Activated T-helper 1 cell treated with anti-CD3 and anti-CD28 coated beads, Interleukin-12 subunit alpha, Interleukin-12 subunit beta, Interleukin-2, Interleukin-4 antibody, amounts not matched to agents 30 ng/mL and 10 ng/mL and 1 ng/mL, durations not matched to agents 14 hours and 24 hours and 36 hours (primary cell): ENCODE results near the gene MACO1. TPM values are rescaled to one million over a fixed set of nuclear protein-coding genes. Genes with fewer than 3 reads are reported as not detected.
"Not testable (repeated sequence)": the region's sequence is repeated elsewhere in the genome, so short reads cannot be mapped to it uniquely, and the experiment has no call there.

Experiments
- DNase-seq: peaks from one replicate; pipeline ENCODE4 v3.0.0; 2021; ENCODE audit warnings: low spot score
- H3K27ac Mint-ChIP-seq: one replicate; pipeline ENCODE4 v1.8.0; 2021; ENCODE audit warnings: mild to moderate bottlenecking, mixed read lengths
- H3K27me3 Mint-ChIP-seq: one replicate; pipeline ENCODE4 v1.8.0; 2022; ENCODE audit warnings: mild to moderate bottlenecking, moderate library complexity, mixed read lengths; ENCODE audit not compliant: insufficient read depth
- H3K36me3 Mint-ChIP-seq: one replicate; pipeline ENCODE4 v1.8.0; 2021; ENCODE audit warnings: low read depth, mixed read lengths
- H3K4me1 Mint-ChIP-seq: one replicate; pipeline ENCODE4 v1.8.0; 2021; ENCODE audit warnings: low read depth, mixed read lengths
- H3K4me3 Mint-ChIP-seq: one replicate; pipeline ENCODE4 v1.8.0; 2021; ENCODE audit warnings: mild to moderate bottlenecking, moderate library complexity, mixed read lengths
- H3K9me3 Mint-ChIP-seq: one replicate; pipeline ENCODE4 v1.8.0; 2021; ENCODE audit warnings: mixed read lengths
- intact Hi-C: fragments of 100-400 bp; cut with micrococcal nuclease; formaldehyde crosslinking; loops from one replicate; pipeline ENCODE4 v1.15.1; 2024
- total RNA-seq: library from RNA; stranded (reverse); gene quantifications from 2 replicates; pipeline ENCODE4 v1.2.3, GENCODE V29; 2022

Gene MACO1
- total RNA-seq, 1 donor from 2014 or later: 14.3 TPM

- H3K36me3 Mint-ChIP-seq: peaks cover 26% of the 10 kb centered on the region
- H3K9me3 Mint-ChIP-seq: no peaks in the 10 kb centered on the region
- peaks cover 2% of the 10 kb centered on the region for H3K27me3 Mint-ChIP-seq
- H3K4me1 Mint-ChIP-seq: peaks cover 31% of the 10 kb centered on the region
- H3K4me3 Mint-ChIP-seq: no peak overlapping the region
- H3K27ac Mint-ChIP-seq: peak overlapping the region; percentile 63
- peak; percentile 30 for DNase-seq
- intact Hi-C loops: loop anchor here (1.0 to 2.0 kb wide), 4 partner anchors 12 to 27 kb away; partner anchors contain the start of gene MACO1
Observed at GRCh38 chr1:25447547-25447946, 16.9 kb downstream of the MACO1 start.

- Mint-ChIP-seq H3K36me3 (peaks cover 26% of the 10 kb centered on the region), H3K4me3 (no peak overlapping the region), H3K27me3 (no peaks in the 10 kb centered on the region), H3K27ac (peak overlapping the region; percentile 1), H3K4me1 (peaks cover 23% of the 10 kb centered on the region), H3K9me3 (no peaks in the 10 kb centered on the region)
- DNase-seq: no peak
- intact Hi-C loops: no loop called here
Observed at GRCh38 chr1:25450891-25451290, 20.2 kb downstream of the MACO1 start.

GRCh38 chr1:25451908-25452307 lies 21.2 kb downstream of the MACO1 start:
- no peak overlapping the region for H3K27ac Mint-ChIP-seq
- no peaks in the 10 kb centered on the region for H3K27me3 Mint-ChIP-seq
- peaks cover 13% of the 10 kb centered on the region for H3K4me1 Mint-ChIP-seq
- no peaks in the 10 kb centered on the region for H3K9me3 Mint-ChIP-seq
- intact Hi-C loops: no loop called here
- H3K36me3 Mint-ChIP-seq: peaks cover 31% of the 10 kb centered on the region
- DNase-seq: no peak
- H3K4me3 Mint-ChIP-seq: no peak overlapping the region

- H3K4me3 Mint-ChIP-seq: no peak overlapping the region
- H3K36me3 Mint-ChIP-seq: peaks cover 42% of the 10 kb centered on the region
- intact Hi-C loops: no loop called here
- H3K9me3 Mint-ChIP-seq: no peaks in the 10 kb centered on the region
- no peaks in the 10 kb centered on the region for H3K4me1 Mint-ChIP-seq
- DNase-seq: no peak
- no peak overlapping the region for H3K27ac Mint-ChIP-seq
- H3K27me3 Mint-ChIP-seq: no peaks in the 10 kb centered on the region
Observed at GRCh38 chr1:25456502-25456901, 25.8 kb downstream of the MACO1 start.

- Mint-ChIP-seq H3K27me3 (no peaks in the 10 kb centered on the region), H3K27ac (no peak overlapping the region), H3K36me3 (peaks cover 46% of the 10 kb centered on the region)
Observed at GRCh38 chr1:25458541-25459298, 28.0 kb downstream of the MACO1 start.

GRCh38 chr1:25460020-25460419 lies 29.3 kb downstream of the MACO1 start:
- no peaks in the 10 kb centered on the region for H3K9me3 Mint-ChIP-seq
- no peak for DNase-seq
- no peaks in the 10 kb centered on the region for H3K27me3 Mint-ChIP-seq
- intact Hi-C loops: no loop called here
- H3K36me3 Mint-ChIP-seq: peaks cover 46% of the 10 kb centered on the region
- H3K4me1 Mint-ChIP-seq: peaks cover 5% of the 10 kb centered on the region
- H3K4me3 Mint-ChIP-seq: no peak overlapping the region
- H3K27ac Mint-ChIP-seq: no peak overlapping the region

More at GRCh38 chr1:25458541-25459298, 28.0 kb downstream of the MACO1 start:
- Mint-ChIP-seq H3K4me3 (no peak overlapping the region), H3K4me1 (peaks cover 5% of the 10 kb centered on the region), H3K9me3 (no peaks in the 10 kb centered on the region)
- intact Hi-C loops: no loop called here
- DNase-seq: no peak

- H3K9me3 Mint-ChIP-seq, H3K4me3 Mint-ChIP-seq, H3K4me1 Mint-ChIP-seq, H3K27me3 Mint-ChIP-seq, DNase-seq, intact Hi-C loops, H3K27ac Mint-ChIP-seq: not testable (repeated sequence)
- H3K36me3 Mint-ChIP-seq: peaks cover 45% of the 10 kb centered on the region
Observed at GRCh38 chr1:25460816-25461215, 30.1 kb downstream of the MACO1 start.

GRCh38 chr1:25461849-25462248 lies 31.2 kb downstream of the MACO1 start:
- intact Hi-C loops: no loop called here
- H3K36me3 Mint-ChIP-seq: peaks cover 39% of the 10 kb centered on the region
- H3K4me1 Mint-ChIP-seq: peaks cover 9% of the 10 kb centered on the region
- no peak for DNase-seq
- no peaks in the 10 kb centered on the region for H3K9me3 Mint-ChIP-seq
- H3K4me3 Mint-ChIP-seq: no peak overlapping the region
- H3K27ac Mint-ChIP-seq: no peak overlapping the region
- H3K27me3 Mint-ChIP-seq: no peaks in the 10 kb centered on the region

GRCh38 chr1:25462732-25463131 lies 32.0 kb downstream of the MACO1 start:
- peaks cover 38% of the 10 kb centered on the region for H3K36me3 Mint-ChIP-seq
- peaks cover 18% of the 10 kb centered on the region for H3K4me1 Mint-ChIP-seq
- H3K27me3 Mint-ChIP-seq: no peaks in the 10 kb centered on the region
- intact Hi-C loops: no loop called here
- DNase-seq: no peak
- no peak overlapping the region for H3K27ac Mint-ChIP-seq
- H3K4me3 Mint-ChIP-seq: no peak overlapping the region
- H3K9me3 Mint-ChIP-seq: no peaks in the 10 kb centered on the region

GRCh38 chr1:25467193-25467592 lies 36.5 kb downstream of the MACO1 start:
- H3K27me3 Mint-ChIP-seq: no peaks in the 10 kb centered on the region
- peaks cover 27% of the 10 kb centered on the region for H3K4me1 Mint-ChIP-seq
- peak overlapping the region; percentile 7 for H3K4me3 Mint-ChIP-seq
- H3K36me3 Mint-ChIP-seq: peaks cover 19% of the 10 kb centered on the region
- DNase-seq: peak; percentile 19
- no peaks in the 10 kb centered on the region for H3K9me3 Mint-ChIP-seq
- peak overlapping the region; percentile 19 for H3K27ac Mint-ChIP-seq
- intact Hi-C loops: loop anchor here (1.0 to 2.0 kb wide), 2 partner anchors 9 to 20 kb away; no protein-coding TSS in a partner anchor

- no peak for DNase-seq
- Mint-ChIP-seq H3K36me3 (peaks cover 18% of the 10 kb centered on the region), H3K27ac (peak overlapping the region; percentile 19), H3K27me3 (no peaks in the 10 kb centered on the region), H3K4me1 (peaks cover 31% of the 10 kb centered on the region), H3K9me3 (no peaks in the 10 kb centered on the region), H3K4me3 (peak overlapping the region; percentile 23)
- intact Hi-C loops: loop anchor here (1.0 to 2.0 kb wide), 2 partner anchors 9 to 21 kb away; no protein-coding TSS in a partner anchor
Observed at GRCh38 chr1:25467616-25468015, 36.9 kb downstream of the MACO1 start.

- H3K4me1 Mint-ChIP-seq: peaks cover 34% of the 10 kb centered on the region
- H3K9me3 Mint-ChIP-seq: no peaks in the 10 kb centered on the region
- DNase-seq: no peak
- peaks cover 18% of the 10 kb centered on the region for H3K36me3 Mint-ChIP-seq
- H3K4me3 Mint-ChIP-seq: peak overlapping the region; percentile 23
- H3K27ac Mint-ChIP-seq: no peak overlapping the region
- intact Hi-C loops: no loop called here
- H3K27me3 Mint-ChIP-seq: no peaks in the 10 kb centered on the region
Observed at GRCh38 chr1:25468033-25468432, 37.3 kb downstream of the MACO1 start.

GRCh38 chr1:25469177-25469576 lies 38.5 kb downstream of the MACO1 start:
- H3K27me3 Mint-ChIP-seq: no peaks in the 10 kb centered on the region
- H3K9me3 Mint-ChIP-seq: no peaks in the 10 kb centered on the region
- H3K4me3 Mint-ChIP-seq: no peak overlapping the region
- peaks cover 15% of the 10 kb centered on the region for H3K36me3 Mint-ChIP-seq
- peaks cover 42% of the 10 kb centered on the region for H3K4me1 Mint-ChIP-seq
- DNase-seq: no peak
- intact Hi-C loops: no loop called here
- H3K27ac Mint-ChIP-seq: no peak overlapping the region
